RWPE1 (cell line): ENCODE data around the gene CCNA2.

Source experiments
- CTCF ChIA-PET: fragments of 350-600 bp; sonication (Branson Sonifier 250); formaldehyde crosslinking; extraction: SDS; loops from one replicate; lab custom pipeline; 2021; lab: Yijun Ruan, JAX
- POLR2A ChIA-PET: fragments of 400-600 bp; formaldehyde crosslinking; extraction: SDS; loops from one replicate; lab custom pipeline; 2020; ENCODE audit warnings: antibody characterized with exemption; ENCODE audit not compliant: low non-redundant PET; lab: Yijun Ruan, JAX
- DNase-seq: peaks from one replicate; pipeline ENCODE4 v3.0.0; 2012; ENCODE audit warnings: low spot score
- H3K27ac ChIP-seq: fragments of 450-650 bp; 2 replicates; pipeline ENCODE4 v1.5.1; 2017
- TF ChIP-seq, protein P1 (sequence below): fragments of 450-650 bp; conservative IDR thresholded peaks from 2 replicates; pipeline ENCODE4 v1.5.1; 2017; ENCODE audit warnings: low read depth, mild to moderate bottlenecking

CCNA2 gene

DNA sequence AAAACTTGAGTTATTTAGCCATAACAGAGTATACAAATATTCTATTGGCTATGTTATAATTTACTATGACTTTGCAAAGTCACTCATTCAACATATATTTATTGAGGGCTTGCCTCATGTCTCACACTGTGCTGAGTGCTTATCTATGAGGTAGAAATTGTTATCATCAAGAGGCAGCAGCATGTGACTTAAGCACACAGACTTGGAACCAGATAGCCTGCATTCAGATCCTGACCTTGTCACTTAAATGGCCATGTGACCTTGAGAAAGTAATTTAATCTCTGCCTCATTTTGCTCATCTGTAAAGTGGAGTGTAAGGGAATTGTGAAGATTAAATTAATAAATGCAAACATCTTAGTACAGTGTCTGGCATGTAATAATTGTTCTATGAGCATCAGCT lies 32.7 kb downstream of the CCNA2 start:
- TF ChIP-seq, protein P1, sequence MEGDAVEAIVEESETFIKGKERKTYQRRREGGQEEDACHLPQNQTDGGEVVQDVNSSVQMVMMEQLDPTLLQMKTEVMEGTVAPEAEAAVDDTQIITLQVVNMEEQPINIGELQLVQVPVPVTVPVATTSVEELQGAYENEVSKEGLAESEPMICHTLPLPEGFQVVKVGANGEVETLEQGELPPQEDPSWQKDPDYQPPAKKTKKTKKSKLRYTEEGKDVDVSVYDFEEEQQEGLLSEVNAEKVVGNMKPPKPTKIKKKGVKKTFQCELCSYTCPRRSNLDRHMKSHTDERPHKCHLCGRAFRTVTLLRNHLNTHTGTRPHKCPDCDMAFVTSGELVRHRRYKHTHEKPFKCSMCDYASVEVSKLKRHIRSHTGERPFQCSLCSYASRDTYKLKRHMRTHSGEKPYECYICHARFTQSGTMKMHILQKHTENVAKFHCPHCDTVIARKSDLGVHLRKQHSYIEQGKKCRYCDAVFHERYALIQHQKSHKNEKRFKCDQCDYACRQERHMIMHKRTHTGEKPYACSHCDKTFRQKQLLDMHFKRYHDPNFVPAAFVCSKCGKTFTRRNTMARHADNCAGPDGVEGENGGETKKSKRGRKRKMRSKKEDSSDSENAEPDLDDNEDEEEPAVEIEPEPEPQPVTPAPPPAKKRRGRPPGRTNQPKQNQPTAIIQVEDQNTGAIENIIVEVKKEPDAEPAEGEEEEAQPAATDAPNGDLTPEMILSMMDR, result no peak
- no peak for DNase-seq
- CTCF ChIA-PET, result no interaction called here
- no peak overlapping the region for H3K27ac ChIP-seq
- POLR2A ChIA-PET, result no interaction called here

DNA sequence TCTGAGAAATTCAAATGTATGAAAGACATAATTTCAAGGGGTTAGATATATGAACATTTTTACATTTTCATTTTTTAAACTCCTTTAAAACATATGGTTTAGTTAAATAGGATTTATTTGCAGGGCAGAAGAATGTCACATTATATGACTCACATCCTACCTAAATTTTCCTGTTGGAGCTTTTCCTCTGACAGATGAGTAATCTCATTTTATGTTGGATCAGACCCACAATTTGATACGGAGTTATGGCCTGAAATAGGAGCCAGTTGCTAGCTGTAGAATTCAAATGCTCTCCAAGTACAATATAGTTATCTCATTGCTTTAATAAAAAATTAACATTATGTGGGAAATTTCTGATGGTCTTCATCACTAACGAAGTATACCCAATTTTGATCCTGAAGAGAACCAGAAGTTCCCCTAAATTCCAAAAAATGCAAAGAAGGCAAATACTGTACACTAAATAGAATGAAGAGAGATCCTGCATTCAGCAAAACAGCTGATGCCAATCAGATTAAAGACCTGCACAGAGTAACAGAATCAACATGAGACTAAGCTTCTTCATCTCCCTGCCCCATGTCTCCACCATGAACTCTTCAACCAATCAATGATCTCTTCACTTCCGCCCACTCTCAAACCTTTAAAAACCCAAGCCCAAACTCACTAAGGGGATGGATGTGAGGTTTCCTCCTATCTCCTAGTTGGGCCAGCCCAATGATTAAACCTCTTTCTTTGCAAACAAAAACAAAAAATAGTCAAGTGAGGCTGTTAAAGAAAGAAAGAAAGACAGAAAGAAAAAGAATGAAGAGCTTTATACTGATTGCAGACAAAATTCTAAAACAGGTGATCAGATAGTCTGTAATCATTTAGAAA lies 33.5 kb downstream of the CCNA2 start:
- TF ChIP-seq, protein P1, result no peak
- H3K27ac ChIP-seq, result no peak overlapping the region
- CTCF ChIA-PET, result no interaction called here
- POLR2A ChIA-PET, result no interaction called here
- DNase-seq, result peak; percentile 63

DNA sequence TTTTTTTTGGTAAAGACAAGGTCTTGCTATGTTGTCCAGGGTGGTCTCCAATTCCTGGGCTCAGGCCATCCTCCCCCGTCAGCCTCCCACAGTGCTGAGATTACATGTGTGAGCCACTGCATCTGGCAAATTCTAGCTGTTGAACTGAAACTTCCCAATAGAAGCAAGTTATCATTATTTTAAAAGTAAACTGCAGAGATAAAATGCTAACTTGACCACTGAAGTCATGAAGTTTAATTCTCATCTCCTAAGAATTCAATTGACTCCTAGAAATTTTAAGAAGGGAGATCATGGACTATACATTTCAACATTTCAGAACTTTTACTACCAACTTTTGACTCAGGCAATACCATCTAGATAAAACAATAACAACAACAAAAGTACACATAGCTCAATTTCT lies 34.2 kb downstream of the CCNA2 start:
- H3K27ac ChIP-seq, result peak overlapping the region; percentile 48; the same call in 1 of the 2 replicates
- no peak for DNase-seq
- TF ChIP-seq, protein P1, result no peak
- ChIA-PET CTCF (no interaction called here), POLR2A (no interaction called here)

DNA sequence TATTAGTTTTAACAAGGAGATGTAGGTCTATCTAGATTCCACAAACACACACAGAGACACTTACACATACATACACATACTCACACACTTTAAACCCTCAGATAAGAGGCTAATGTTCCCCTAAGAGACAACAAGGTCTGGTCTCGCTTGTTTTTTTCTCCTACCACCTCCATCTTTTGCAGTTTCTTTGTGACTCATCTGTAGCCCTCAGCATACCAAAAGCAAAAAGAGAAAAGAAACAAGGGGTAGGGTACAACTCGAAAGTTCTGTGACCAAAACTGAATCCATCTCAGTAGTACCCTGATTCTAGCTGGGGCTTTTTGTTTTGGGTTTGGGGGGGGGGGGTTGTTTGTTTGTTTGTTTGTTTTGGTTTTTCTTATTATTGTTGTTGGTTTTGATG lies 34.8 kb downstream of the CCNA2 start:
- CTCF ChIA-PET, result interaction anchor here (0.6 kb wide), 1 partner anchor 39 kb away, joined by 5 read pairs; no protein-coding TSS in a partner anchor
- no peak for DNase-seq
- TF ChIP-seq, protein P1, result no peak
- POLR2A ChIA-PET, result no interaction called here
- peak overlapping the region; percentile 48; the same call in 1 of the 2 replicates for H3K27ac ChIP-seq

DNA sequence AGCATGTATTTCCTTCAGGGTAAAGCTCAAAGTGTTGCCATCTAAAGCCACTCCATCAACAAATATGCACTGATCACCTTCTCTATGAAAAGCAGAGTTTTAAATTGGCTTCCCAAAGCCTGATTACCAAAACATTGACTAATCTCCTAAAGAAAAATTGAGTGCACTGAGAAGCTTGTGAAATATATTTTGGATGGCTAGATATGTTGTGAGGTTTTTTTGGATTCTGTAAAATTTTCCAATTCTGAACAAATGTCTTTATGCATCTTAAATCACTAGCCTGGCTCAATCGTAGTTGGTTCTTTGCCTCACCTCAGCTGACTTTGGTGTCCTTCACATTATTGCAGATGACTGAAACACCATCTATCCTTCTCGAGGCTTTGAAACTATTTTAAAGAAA lies 37.5 kb downstream of the CCNA2 start:
- ChIA-PET POLR2A (no interaction called here), CTCF (interaction anchor here (0.6 kb wide), 1 partner anchor 25 kb away, joined by 4 read pairs; no protein-coding TSS in a partner anchor)
- no peak overlapping the region for H3K27ac ChIP-seq
- TF ChIP-seq, protein P1, result no peak
- DNase-seq, result no peak

DNA sequence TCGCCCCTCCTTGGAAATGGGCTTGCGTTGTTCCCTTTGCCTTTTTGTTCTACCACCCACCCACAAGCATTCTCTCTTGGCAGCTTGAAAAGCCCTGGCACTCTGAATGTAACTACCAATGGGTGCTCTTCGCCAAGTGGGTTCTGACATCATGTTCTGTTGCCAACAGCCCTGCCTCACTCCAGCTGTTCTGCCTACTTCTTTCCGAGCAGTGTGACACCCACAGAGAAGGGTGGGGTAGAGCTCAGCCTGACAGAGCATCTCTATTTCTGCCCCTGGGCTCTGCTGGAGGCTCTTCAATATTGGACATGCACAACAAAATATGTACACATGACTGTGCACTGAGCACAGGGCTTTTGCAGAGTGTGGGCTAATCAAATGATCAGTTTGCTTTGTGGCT lies 38.2 kb downstream of the CCNA2 start:
- H3K27ac ChIP-seq, result peak overlapping the region; percentile 77
- TF ChIP-seq, protein P1, result no peak
- ChIA-PET CTCF (interaction anchor here (0.6 kb wide), 1 partner anchor 179 kb away, joined by 3 read pairs; no protein-coding TSS in a partner anchor), POLR2A (no interaction called here)
- DNase-seq, result no peak
